Spleen (tissue), 11 donors: ENCODE data around the gene PARP1. TPM values are rescaled to one million over a fixed set of nuclear protein-coding genes. Genes with fewer than 3 reads are reported as not detected.

Source experiments
- DNase-seq: peaks from one replicate; pipeline ENCODE4 v3.0.0-alpha.2; 2020
- H3K27ac ChIP-seq, 8 donors: fragments of 200-600 bp; sonication (generic) in 7 of 8; 1 replicate in 4 of 8; 2 replicates in 4 of 8; pipeline versions ENCODE4 v1.5.0 to v1.8.0; 2016 to 2021; ENCODE audit warnings: inconsistent platforms in 4 of 8, mild to moderate bottlenecking in 4 of 8, moderate library complexity in 1 of 8
- H3K27me3 ChIP-seq, 7 donors: fragments of 200-600 bp; sonication (generic) in 6 of 7; replicated peaks in 1 of 7; 1 replicate in 4 of 7; 2 replicates in 3 of 7; pipeline versions ENCODE4 v1.5.0 to v1.8.0; 2016 to 2021; ENCODE audit warnings: inconsistent platforms in 3 of 7, mild to moderate bottlenecking in 1 of 7
- H3K36me3 ChIP-seq, 6 donors: fragments of 200-600 bp; sonication (generic) in 5 of 6; 1 replicate in 4 of 6; 2 replicates in 2 of 6; pipeline versions ENCODE4 v1.5.0 to v1.8.0; 2016 to 2021; ENCODE audit warnings: inconsistent platforms in 2 of 6
- H3K4me1 ChIP-seq, 6 donors: fragments of 200-600 bp; sonication (generic) in 5 of 6; 1 replicate in 3 of 6; 2 replicates in 3 of 6; pipeline versions ENCODE4 v1.5.0 to v1.8.0; 2016 to 2021; ENCODE audit warnings: inconsistent platforms in 3 of 6
- H3K4me3 ChIP-seq, 8 donors: fragments of 200-600 bp; sonication (generic) in 7 of 8; 1 replicate in 4 of 8; 2 replicates in 4 of 8; pipeline versions ENCODE4 v1.5.0 to v1.8.0; 2016 to 2021; ENCODE audit warnings: inconsistent platforms in 4 of 8, mild to moderate bottlenecking in 4 of 8, moderate library complexity in 2 of 8
- H3K9me3 ChIP-seq, 8 donors: fragments of 200-600 bp; sonication (generic) in 7 of 8; 1 replicate in 4 of 8; 2 replicates in 4 of 8; pipeline versions ENCODE4 v1.5.0 to v1.8.0; 2016 to 2021; ENCODE audit warnings: inconsistent platforms in 4 of 8
- POLR2A ChIP-seq, 3 donors: fragments of 450-650 bp; IDR thresholded peaks; one replicate each; pipeline ENCODE4 v1.5.1; 2017; ENCODE audit warnings: antibody characterized with exemption in 3 of 3, mild to moderate bottlenecking in 1 of 3
- POLR2AphosphoS5 ChIP-seq, 3 donors: sonication (generic); formaldehyde crosslinking; IDR thresholded peaks; one replicate each; pipeline ENCODE4 v1.5.1; 2017; ENCODE audit warnings: antibody characterized with exemption in 3 of 3
- WGBS, 5 donors: extraction: QIAGEN DNeasy Blood & Tissue Kit in 3 of 5; methylation state at CpG; one replicate each; pipeline versions ENCODE4 v1.1.5 to v1.1.7; 2013 to 2018; 5-methylcytosine and 5-hydroxymethylcytosine counted together
- intact Hi-C: fragments of 100-400 bp; cut with DNase I; formaldehyde crosslinking; loops from one replicate; pipeline ENCODE4 v1.15.0; 2023; ENCODE audit warnings: low total_unique reads
- polyA plus RNA-seq, 3 donors: library from polyadenylated mRNA; stranded (reverse); fragments of 200-250 nt; gene quantifications; one replicate each; pipeline ENCODE4 v1.2.1, GENCODE V29; 2013
- total RNA-seq, 7 donors: library from RNA; depleted of rRNA in 3 of 7; stranded (reverse); fragments of >200 nt in 3 of 7; fragmentation: NEBNext Ultra II Directional in 4 of 7; extraction: Animal tissue kit (Norgen Biotek cat#: 25700) in 4 of 7; gene quantifications; one replicate each; pipeline versions ENCODE4 v1.1.0 to v1.2.1, GENCODE V29; 2016 to 2021
- TF ChIP-seq, protein P1 (sequence below), 11 experiments: fragments of 200-600 bp in 7 of 11; fragments of 450-650 bp in 4 of 11; sonication (generic) in 4 of 11; IDR thresholded peaks in 8 of 11; conservative IDR thresholded peaks in 3 of 11; 1 replicate in 7 of 11; 2 replicates in 4 of 11; pipeline versions ENCODE4 v1.4.0 to v1.8.0; 2016 to 2021; ENCODE audit warnings: antibody characterized with exemption in 11 of 11, inconsistent platforms in 4 of 11, mild to moderate bottlenecking in 1 of 11
- donor health status: healthy with polysubstance abuse.
- donor health status: DM: no; HTN: no; CAD: no; lungs with moderate emphysema.
- donor health status: DM: no; HTN: no; CAD: no.
- donor health status: Bipolar disorder and iron deficiency.
- donor health status: healthy.
- donor health status: DM: no; HTN: no; CAD: no.
- donor health status: DM: yes; HTN: yes; CAD: no.

Gene PARP1
- total and polyA plus RNA-seq, 10 donors, result 39.2 to 213 (median 125) TPM

DNA sequence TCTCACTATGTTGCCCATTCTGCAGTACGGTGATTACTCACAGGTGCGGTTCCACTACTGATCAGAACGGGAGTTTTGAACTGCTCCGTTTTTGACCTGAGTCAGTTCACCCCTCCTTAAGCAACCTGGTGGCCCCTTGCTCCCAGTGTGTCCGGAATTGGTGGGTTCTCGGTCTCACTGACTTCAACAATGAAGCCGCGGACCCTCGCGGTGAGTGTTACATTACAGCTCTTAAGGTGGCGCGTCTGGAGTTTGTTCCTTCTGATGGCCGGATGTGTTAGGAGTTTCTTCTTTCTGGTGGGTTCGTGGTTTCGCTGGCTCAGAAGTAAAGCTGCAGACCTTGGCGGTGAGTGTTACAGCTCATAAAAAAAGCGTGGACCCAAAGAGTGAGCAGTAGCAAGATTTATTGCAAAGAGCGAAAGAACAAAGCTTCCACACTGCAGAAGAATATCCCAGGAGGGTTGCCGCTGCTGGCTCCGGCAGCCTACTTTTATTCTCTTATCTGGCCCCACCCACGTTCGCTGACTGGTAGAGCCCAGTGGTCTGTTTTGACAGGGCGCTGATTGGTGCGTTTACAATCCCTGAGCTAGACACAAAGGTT is 17.6 kb upstream of the PARP1 start:
- Histone ChIP-seq H3K36me3 (no peaks in the 10 kb centered on the region), H3K9me3 (no peaks in the 10 kb centered on the region), H3K27me3 (no peaks in the 10 kb centered on the region), H3K4me3 (peak overlapping the region in 4 of 8 donors; percentile 3 to 55 (median 24)), H3K27ac (peak overlapping the region in 3 of 8 donors; percentile 27 to 63 (median 50)), H3K4me1 (peaks cover 0 to 16% (median 10%) of the 10 kb centered on the region in 6 donors)
- intact Hi-C loops, result loop anchor here (10.0 kb wide), 1 partner anchor 179 kb away; no protein-coding TSS in a partner anchor
- TF ChIP-seq POLR2A (IDR thresholded peaks at IDR 0.05) (no peak), POLR2AphosphoS5 (IDR thresholded peaks at IDR 0.05) (no peak)
- TF ChIP-seq, protein P1, sequence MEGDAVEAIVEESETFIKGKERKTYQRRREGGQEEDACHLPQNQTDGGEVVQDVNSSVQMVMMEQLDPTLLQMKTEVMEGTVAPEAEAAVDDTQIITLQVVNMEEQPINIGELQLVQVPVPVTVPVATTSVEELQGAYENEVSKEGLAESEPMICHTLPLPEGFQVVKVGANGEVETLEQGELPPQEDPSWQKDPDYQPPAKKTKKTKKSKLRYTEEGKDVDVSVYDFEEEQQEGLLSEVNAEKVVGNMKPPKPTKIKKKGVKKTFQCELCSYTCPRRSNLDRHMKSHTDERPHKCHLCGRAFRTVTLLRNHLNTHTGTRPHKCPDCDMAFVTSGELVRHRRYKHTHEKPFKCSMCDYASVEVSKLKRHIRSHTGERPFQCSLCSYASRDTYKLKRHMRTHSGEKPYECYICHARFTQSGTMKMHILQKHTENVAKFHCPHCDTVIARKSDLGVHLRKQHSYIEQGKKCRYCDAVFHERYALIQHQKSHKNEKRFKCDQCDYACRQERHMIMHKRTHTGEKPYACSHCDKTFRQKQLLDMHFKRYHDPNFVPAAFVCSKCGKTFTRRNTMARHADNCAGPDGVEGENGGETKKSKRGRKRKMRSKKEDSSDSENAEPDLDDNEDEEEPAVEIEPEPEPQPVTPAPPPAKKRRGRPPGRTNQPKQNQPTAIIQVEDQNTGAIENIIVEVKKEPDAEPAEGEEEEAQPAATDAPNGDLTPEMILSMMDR (IDR thresholded peaks at IDR 0.05 in 8 of 11, conservative IDR thresholded peaks at IDR 0.05 in 3 of 11), result no peak
- 29 to 49% (median 30%) methylated on average over 24 of the region's 24 CpGs for WGBS, 5 donors
- DNase-seq, result no peak

DNA sequence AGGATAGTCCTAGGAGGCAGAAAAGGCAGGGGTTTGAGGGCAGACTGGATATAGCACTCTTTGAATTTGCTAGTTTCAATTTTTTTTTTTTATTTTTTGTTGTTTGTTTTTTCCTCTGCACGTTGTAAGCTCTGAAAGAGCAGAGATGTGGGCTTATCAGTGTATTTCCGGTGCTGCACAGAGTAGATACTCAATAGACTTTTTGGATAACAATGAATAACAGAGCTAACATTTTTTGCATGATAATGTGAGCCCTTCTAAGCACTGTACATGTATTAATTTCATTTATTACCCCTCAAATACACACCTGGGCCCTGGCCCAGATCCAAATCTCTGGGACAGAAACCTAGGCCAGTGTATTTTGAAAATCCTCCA is 17.1 kb upstream of the PARP1 start:
- intact Hi-C loops, result loop anchor here (10.0 kb wide), 1 partner anchor 180 kb away; no protein-coding TSS in a partner anchor
- WGBS, 5 donors, result 24 to 38% (median 26%) methylated on average over 2 of the region's 2 CpGs
- peak overlapping the region in 3 of 8 donors; percentile 31 to 63 (median 50) for H3K27ac ChIP-seq
- TF ChIP-seq POLR2A (IDR thresholded peaks at IDR 0.05) (no peak), POLR2AphosphoS5 (IDR thresholded peaks at IDR 0.05) (no peak)
- TF ChIP-seq, protein P1 (IDR thresholded peaks at IDR 0.05 in 8 of 11, conservative IDR thresholded peaks at IDR 0.05 in 3 of 11), result no peak
- H3K27me3 ChIP-seq, result no peaks in the 10 kb centered on the region
- no peaks in the 10 kb centered on the region for H3K36me3 ChIP-seq
- H3K4me3 ChIP-seq, result peak overlapping the region in 3 of 8 donors; percentile 3 to 55 (median 32)
- peaks cover 0 to 16% (median 10%) of the 10 kb centered on the region in 6 donors for H3K4me1 ChIP-seq
- no peaks in the 10 kb centered on the region for H3K9me3 ChIP-seq
- DNase-seq, result no peak

DNA sequence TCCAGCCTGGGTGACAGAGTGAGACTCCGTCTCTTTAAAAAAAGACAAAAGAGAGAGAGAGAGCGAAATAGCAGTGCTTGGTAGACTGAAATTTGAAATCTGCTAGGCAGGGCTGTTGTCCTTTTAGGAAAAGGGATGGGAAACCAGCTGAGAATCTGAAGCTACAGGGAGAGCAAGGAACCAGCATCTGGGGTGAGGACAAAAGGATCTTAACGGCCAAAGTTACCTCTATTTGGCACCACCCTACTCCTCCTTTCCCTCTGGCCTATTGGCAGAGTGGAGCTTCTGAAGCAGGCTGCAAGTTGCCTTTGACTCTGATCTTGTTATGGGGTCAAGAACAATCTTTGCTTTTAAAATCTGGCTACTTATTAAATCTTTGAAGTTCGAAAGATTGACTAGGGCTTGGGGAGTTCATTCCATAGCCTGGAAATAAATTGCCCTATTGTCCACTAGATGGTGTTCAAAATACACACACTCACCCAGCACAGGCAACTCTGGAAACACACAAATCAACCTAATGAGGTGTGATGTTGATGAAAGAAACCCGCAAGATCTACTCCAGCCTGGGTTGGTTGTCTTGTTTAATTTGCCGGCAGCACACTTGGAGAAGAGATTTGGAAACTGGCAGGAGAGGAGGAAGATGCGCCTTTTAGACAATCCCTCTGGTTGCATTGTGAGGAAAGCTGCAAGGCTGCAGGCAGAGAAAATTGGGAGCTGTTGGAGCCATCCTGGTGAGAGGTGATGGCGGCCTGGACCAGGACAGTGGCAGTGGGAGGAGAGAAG is 16.5 kb upstream of the PARP1 start:
- Histone ChIP-seq H3K36me3 (no peaks in the 10 kb centered on the region), H3K27me3 (no peaks in the 10 kb centered on the region), H3K9me3 (no peaks in the 10 kb centered on the region), H3K4me3 (no peak overlapping the region), H3K27ac (peak overlapping the region in 2 of 8 donors; percentile 31 to 50), H3K4me1 (peaks cover 0 to 16% (median 10%) of the 10 kb centered on the region in 6 donors)
- no peak for DNase-seq
- intact Hi-C loops, result loop anchor here (10.0 kb wide), 1 partner anchor 180 kb away; no protein-coding TSS in a partner anchor
- no peak for TF ChIP-seq POLR2A (IDR thresholded peaks at IDR 0.05)
- TF ChIP-seq, protein P1 (IDR thresholded peaks at IDR 0.05 in 8 of 11, conservative IDR thresholded peaks at IDR 0.05 in 3 of 11), result peak in 10 of 11 experiments; percentile 7 to 62 (median 52)
- 77 to 83% (median 80%) methylated on average over 8 of the region's 8 CpGs for WGBS, 5 donors

DNA sequence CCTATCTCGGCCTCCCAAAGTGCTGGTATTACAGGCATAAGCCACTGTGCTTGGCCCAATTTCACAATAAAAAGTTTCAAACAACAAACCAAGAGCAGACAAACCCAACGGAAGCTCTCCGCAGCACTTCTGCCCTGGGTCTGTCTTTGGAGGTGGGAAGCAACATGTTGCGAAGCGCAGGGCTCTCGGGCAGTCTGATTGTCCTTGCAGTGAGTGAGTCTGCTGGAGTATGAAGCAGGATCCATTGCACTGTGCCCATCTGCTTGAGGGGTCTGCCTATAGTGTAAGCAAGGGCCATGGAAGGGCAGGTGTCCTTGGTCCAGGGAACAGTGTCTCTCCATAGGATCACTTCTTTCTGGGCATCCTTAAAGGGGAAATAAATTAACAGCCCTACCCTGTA is 14.6 kb upstream of the PARP1 start:
- no peaks in the 10 kb centered on the region for H3K36me3 ChIP-seq
- no peak overlapping the region for H3K27ac ChIP-seq
- intact Hi-C loops, result loop anchor here (10.0 kb wide), 1 partner anchor 182 kb away; no protein-coding TSS in a partner anchor
- no peak overlapping the region for H3K4me3 ChIP-seq
- DNase-seq, result no peak
- WGBS, 5 donors, result 73 to 95% (median 86%) methylated on average over 3 to 6 of the region's 6 CpGs
- peaks cover 0 to 16% (median 10%) of the 10 kb centered on the region in 6 donors for H3K4me1 ChIP-seq
- no peaks in the 10 kb centered on the region for H3K27me3 ChIP-seq
- no peaks in the 10 kb centered on the region for H3K9me3 ChIP-seq
- TF ChIP-seq, protein P1 (IDR thresholded peaks at IDR 0.05 in 8 of 11, conservative IDR thresholded peaks at IDR 0.05 in 3 of 11), result no peak
- TF ChIP-seq POLR2AphosphoS5 (IDR thresholded peaks at IDR 0.05) (no peak), POLR2A (IDR thresholded peaks at IDR 0.05) (no peak)
